WTC11 (cell line): ENCODE data around the gene STXBP1. TPM values are rescaled to one million over a fixed set of nuclear protein-coding genes. Genes with fewer than 3 reads are reported as not detected.

Experiments used
- ATAC-seq: fragments of 200-7000 bp; cut with Tn5 transposase; 2 replicates; pipeline ENCODE4 v1.10.0; 2021; ENCODE audit warnings: mild to moderate bottlenecking, moderate library complexity
- CTCF ChIA-PET: fragments of 300-600 bp; sonication (Branson Sonifier 250); formaldehyde crosslinking; loops from one replicate; lab custom pipeline; 2021; ENCODE audit warnings: antibody characterized with exemption; lab: Charles Lee
- POLR2A ChIA-PET: fragments of 350-600 bp; sonication (Branson Sonifier 250); formaldehyde crosslinking; loops from one replicate; lab custom pipeline; 2021; ENCODE audit warnings: antibody characterized with exemption; lab: Charles Lee
- DNase-seq: peaks from one replicate; pipeline ENCODE4 v3.0.0; 2021; ENCODE audit warnings: low spot score
- H3K27ac Mint-ChIP-seq: 2 replicates; pipeline ENCODE4 v1.8.0; 2021; ENCODE audit warnings: mixed read lengths
- H3K27me3 Mint-ChIP-seq: 2 replicates; pipeline ENCODE4 v1.8.0; 2021; ENCODE audit warnings: low read depth, mild to moderate bottlenecking, moderate library complexity, mixed read lengths
- H3K36me3 Mint-ChIP-seq: 2 replicates; pipeline ENCODE4 v1.8.0; 2021; ENCODE audit warnings: mixed read lengths
- H3K4me1 Mint-ChIP-seq: 2 replicates; pipeline ENCODE4 v1.8.0; 2022; ENCODE audit warnings: mixed read lengths
- H3K4me3 Mint-ChIP-seq: 2 replicates; pipeline ENCODE4 v1.8.0; 2021; ENCODE audit warnings: mild to moderate bottlenecking, moderate library complexity, mixed read lengths
- H3K9me3 Mint-ChIP-seq: 2 replicates; pipeline ENCODE4 v1.8.0; 2021; ENCODE audit warnings: mixed read lengths
- EMX1 ChIP-seq: fragments of 250-450 bp; sonication (Bioruptor Pico); IDR thresholded peaks from 2 replicates; pipeline ENCODE4 v1.8.0; 2021; ENCODE audit warnings: mild to moderate bottlenecking
- ESRRA ChIP-seq: sonication (generic); formaldehyde crosslinking; IDR thresholded peaks from 2 replicates; pipeline ENCODE4 v1.8.1; 2022; ENCODE audit warnings: mild to moderate bottlenecking, missing genetic modification reagents, borderline replicate concordance
- FOXP1 ChIP-seq: sonication (generic); formaldehyde crosslinking; IDR thresholded peaks from 2 replicates; pipeline ENCODE4 v1.8.0; 2022; ENCODE audit warnings: missing genetic modification reagents, mild to moderate bottlenecking, moderate library complexity, borderline replicate concordance
- GABPB1 ChIP-seq: sonication (generic); formaldehyde crosslinking; IDR thresholded peaks from 2 replicates; pipeline ENCODE4 v1.8.1; 2023; ENCODE audit warnings: mild to moderate bottlenecking, missing genetic modification reagents
- GTF2I ChIP-seq: fragments of 250-450 bp; sonication (Bioruptor Pico); conservative IDR thresholded peaks from 2 replicates; pipeline ENCODE4 v1.4.0; 2021; ENCODE audit warnings: mild to moderate bottlenecking
- IRF2 ChIP-seq: sonication (generic); formaldehyde crosslinking; IDR thresholded peaks from 2 replicates; pipeline ENCODE4 v1.8.0; 2022; ENCODE audit warnings: low read depth, missing genetic modification reagents, borderline replicate concordance
- KAT7 ChIP-seq: sonication (generic); formaldehyde crosslinking; IDR thresholded peaks from 2 replicates; pipeline ENCODE4 v1.8.1; 2023; ENCODE audit warnings: missing genetic modification reagents, mild to moderate bottlenecking, borderline replicate concordance
- NFE2L1 ChIP-seq: sonication (generic); formaldehyde crosslinking; IDR thresholded peaks from 2 replicates; pipeline ENCODE4 v1.8.1; 2023; ENCODE audit warnings: missing genetic modification reagents
- TCF7 ChIP-seq: sonication (generic); formaldehyde crosslinking; IDR thresholded peaks from 2 replicates; pipeline ENCODE4 v1.8.0; 2022; ENCODE audit warnings: mild to moderate bottlenecking, low read depth, missing genetic modification reagents, moderate library complexity
- ZNF232 ChIP-seq: sonication (generic); formaldehyde crosslinking; IDR thresholded peaks from 2 replicates; pipeline ENCODE4 v1.8.0; 2022; ENCODE audit warnings: mild to moderate bottlenecking, missing genetic modification reagents
- ZNF263 ChIP-seq: sonication (generic); formaldehyde crosslinking; IDR thresholded peaks from 2 replicates; pipeline ENCODE4 v1.8.1; 2022; ENCODE audit warnings: low read depth, mild to moderate bottlenecking, moderate library complexity, missing genetic modification reagents
- ZNF416 ChIP-seq: fragments of 250-450 bp; sonication (Bioruptor Pico); IDR thresholded peaks from 2 replicates; pipeline ENCODE4 v1.9.0; 2021; ENCODE audit warnings: mild to moderate bottlenecking, inconsistent platforms
- total RNA-seq: library from RNA; stranded (reverse); gene quantifications from 3 replicates; pipeline ENCODE4 v1.2.3, GENCODE V29; 2021
- TF ChIP-seq, protein P1 (sequence below): fragments of 250-450 bp; sonication (Bioruptor Pico); IDR thresholded peaks from 2 replicates; pipeline ENCODE4 v1.9.0; 2021; ENCODE audit warnings: mild to moderate bottlenecking
- TF ChIP-seq, protein P2 (sequence below): sonication (generic); formaldehyde crosslinking; IDR thresholded peaks from 2 replicates; pipeline ENCODE4 v1.8.1; 2022; ENCODE audit warnings: mild to moderate bottlenecking, missing genetic modification reagents, moderate library complexity, borderline replicate concordance
- TF ChIP-seq, protein P3 (sequence below): sonication (generic); formaldehyde crosslinking; IDR thresholded peaks from 2 replicates; pipeline ENCODE4 v1.8.1; 2023; ENCODE audit warnings: mild to moderate bottlenecking, missing genetic modification reagents, moderate library complexity
- TF ChIP-seq, protein P4 (sequence below): fragments of 250-450 bp; sonication (Bioruptor Pico); IDR thresholded peaks from 2 replicates; pipeline ENCODE4 v1.9.0; 2021; ENCODE audit warnings: moderate library complexity, mild to moderate bottlenecking, inconsistent platforms, borderline replicate concordance

Gene STXBP1
- total RNA-seq, 1 experiment from 2014 or later: 37.1 TPM

DNA sequence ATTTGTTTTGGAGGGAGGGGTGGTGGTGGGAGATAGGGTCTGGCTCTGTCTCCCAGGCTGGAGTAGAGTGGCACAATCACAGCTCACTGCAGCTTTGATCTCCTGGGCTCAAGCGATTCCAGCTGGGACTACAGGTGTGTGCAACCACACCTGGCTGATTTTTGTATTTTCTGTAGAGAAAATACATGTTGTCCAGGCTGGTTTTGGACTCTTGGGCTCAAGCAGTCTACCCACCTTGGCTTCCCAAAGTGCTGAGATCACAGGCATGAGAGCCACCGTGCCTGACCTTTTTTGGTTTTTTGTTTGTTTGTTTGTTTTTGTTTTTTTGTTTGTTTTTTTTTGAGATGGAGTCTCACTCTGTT lies 15.4 kb downstream of the STXBP1 start (continued):
- TF ChIP-seq, protein P1, sequence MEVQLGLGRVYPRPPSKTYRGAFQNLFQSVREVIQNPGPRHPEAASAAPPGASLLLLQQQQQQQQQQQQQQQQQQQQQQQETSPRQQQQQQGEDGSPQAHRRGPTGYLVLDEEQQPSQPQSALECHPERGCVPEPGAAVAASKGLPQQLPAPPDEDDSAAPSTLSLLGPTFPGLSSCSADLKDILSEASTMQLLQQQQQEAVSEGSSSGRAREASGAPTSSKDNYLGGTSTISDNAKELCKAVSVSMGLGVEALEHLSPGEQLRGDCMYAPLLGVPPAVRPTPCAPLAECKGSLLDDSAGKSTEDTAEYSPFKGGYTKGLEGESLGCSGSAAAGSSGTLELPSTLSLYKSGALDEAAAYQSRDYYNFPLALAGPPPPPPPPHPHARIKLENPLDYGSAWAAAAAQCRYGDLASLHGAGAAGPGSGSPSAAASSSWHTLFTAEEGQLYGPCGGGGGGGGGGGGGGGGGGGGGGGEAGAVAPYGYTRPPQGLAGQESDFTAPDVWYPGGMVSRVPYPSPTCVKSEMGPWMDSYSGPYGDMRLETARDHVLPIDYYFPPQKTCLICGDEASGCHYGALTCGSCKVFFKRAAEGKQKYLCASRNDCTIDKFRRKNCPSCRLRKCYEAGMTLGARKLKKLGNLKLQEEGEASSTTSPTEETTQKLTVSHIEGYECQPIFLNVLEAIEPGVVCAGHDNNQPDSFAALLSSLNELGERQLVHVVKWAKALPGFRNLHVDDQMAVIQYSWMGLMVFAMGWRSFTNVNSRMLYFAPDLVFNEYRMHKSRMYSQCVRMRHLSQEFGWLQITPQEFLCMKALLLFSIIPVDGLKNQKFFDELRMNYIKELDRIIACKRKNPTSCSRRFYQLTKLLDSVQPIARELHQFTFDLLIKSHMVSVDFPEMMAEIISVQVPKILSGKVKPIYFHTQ (CRISPR knock-in tag): no peak
- TF ChIP-seq ESRRA (CRISPR knock-in tag) (no peak), ZNF416 (CRISPR knock-in tag) (no peak), GABPB1 (no peak), ZNF232 (CRISPR knock-in tag) (no peak)
- TF ChIP-seq, all 79 proteins: peak for 0

DNA sequence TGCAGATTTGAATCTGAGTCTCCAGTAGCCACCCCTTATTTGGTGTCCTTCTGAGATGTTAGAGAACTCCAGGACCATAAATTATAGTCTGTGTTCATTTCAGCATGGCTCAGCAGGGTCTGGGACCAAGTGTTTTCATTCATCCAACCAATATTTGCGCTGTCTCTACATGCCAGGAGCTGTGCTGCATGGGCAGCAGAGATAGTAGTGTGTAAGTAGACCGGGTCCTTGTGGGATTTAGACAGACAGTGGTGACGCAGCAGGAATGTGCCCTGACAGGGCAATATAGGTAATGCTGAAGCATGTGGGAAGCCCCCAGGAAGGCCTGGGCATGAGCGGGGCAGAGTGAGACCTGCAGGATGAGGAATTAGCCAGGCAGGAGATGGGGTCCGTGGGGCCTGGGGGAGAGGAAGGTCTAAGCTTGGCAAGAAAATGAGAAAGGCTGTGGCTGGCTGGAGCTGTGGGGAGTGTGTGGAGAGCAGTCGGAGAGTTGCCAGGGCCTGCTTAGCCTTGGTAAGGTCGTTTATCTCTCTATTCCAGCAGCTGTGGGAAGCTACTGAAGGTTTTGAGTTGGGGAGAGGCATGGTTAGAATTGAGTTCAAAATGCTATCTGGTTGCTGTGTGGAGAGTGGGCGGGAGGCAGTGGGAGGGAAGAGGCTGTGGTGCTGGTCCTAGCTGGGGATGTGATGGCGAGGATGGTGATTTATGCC lies 16.8 kb downstream of the STXBP1 start:
- no peak for TF ChIP-seq ZNF263 (CRISPR knock-in tag)
- TF ChIP-seq, protein P2, sequence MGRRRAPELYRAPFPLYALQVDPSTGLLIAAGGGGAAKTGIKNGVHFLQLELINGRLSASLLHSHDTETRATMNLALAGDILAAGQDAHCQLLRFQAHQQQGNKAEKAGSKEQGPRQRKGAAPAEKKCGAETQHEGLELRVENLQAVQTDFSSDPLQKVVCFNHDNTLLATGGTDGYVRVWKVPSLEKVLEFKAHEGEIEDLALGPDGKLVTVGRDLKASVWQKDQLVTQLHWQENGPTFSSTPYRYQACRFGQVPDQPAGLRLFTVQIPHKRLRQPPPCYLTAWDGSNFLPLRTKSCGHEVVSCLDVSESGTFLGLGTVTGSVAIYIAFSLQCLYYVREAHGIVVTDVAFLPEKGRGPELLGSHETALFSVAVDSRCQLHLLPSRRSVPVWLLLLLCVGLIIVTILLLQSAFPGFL (CRISPR knock-in tag): no peak
- ChIA-PET CTCF (interaction anchor here (0.6 to 2.2 kb wide), 4 partner anchors 12 to 169 kb away, joined by 3 to 9 read pairs (median 3); partner anchors contain the start of gene TOR2A), POLR2A (no interaction called here)
- Mint-ChIP-seq H3K36me3 (no peaks in the 10 kb centered on the region), H3K27me3 (no peaks in the 10 kb centered on the region), H3K27ac (peak overlapping the region; percentile 82), H3K4me3 (no peak overlapping the region), H3K4me1 (peaks cover 34% of the 10 kb centered on the region), H3K9me3 (no peaks in the 10 kb centered on the region)
- DNase-seq (no peak), ATAC-seq (no peak)

DNA sequence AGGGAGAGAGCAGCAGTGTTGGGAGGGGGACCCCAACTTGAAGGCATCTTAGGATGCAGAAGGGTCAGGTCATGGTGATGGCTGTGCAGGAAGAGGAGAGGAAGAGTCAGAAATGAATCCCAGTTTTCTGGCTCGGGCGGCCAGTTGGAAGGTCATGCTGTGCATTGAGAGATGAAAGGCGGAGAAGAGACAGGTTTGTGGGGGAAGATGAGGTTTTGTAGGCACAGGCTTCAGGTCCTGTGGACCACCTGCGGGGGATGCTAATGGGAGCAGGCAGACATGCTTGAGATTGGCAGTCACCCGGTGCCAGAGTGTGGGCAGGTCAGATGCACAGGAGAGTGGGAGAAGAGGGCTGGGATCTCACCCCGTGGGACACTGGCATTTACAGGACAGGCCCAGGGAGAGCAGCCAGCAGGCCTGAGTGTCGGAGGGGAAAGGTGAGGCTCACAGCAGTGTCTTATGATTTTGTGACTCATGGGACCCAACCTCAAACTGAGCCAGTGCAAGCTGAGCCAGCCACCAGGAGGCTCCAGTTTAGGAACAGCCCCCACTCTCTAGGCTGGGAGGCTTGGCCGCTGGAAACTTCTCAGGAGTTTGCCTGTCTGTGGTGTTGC lies 17.5 kb downstream of the STXBP1 start:
- H3K4me3 Mint-ChIP-seq: no peak overlapping the region
- peak; percentile 32 for DNase-seq

More for the DNA sequence above, 17.5 kb downstream of the STXBP1 start:
- Mint-ChIP-seq H3K4me1 (peaks cover 41% of the 10 kb centered on the region), H3K9me3 (no peaks in the 10 kb centered on the region), H3K27me3 (no peaks in the 10 kb centered on the region), H3K36me3 (no peaks in the 10 kb centered on the region), H3K27ac (peak overlapping the region; percentile 38; the same call in 1 of the 2 replicates)
- ChIA-PET CTCF (interaction anchor here (0.6 to 2.2 kb wide), 6 partner anchors 12 to 780 kb away, joined by 3 to 9 read pairs (median 3); partner anchors contain the start of gene TOR2A), POLR2A (no interaction called here)
- ATAC-seq: peak; percentile 56
- TF ChIP-seq IRF2 (CRISPR knock-in tag) (no peak), KAT7 (CRISPR knock-in tag) (no peak), GTF2I (CRISPR knock-in tag) (no peak), TCF7 (CRISPR knock-in tag) (no peak), EMX1 (CRISPR knock-in tag) (no peak), NFE2L1 (CRISPR knock-in tag) (no peak), FOXP1 (no peak), ZNF416 (CRISPR knock-in tag) (no peak)
- TF ChIP-seq, protein P3, sequence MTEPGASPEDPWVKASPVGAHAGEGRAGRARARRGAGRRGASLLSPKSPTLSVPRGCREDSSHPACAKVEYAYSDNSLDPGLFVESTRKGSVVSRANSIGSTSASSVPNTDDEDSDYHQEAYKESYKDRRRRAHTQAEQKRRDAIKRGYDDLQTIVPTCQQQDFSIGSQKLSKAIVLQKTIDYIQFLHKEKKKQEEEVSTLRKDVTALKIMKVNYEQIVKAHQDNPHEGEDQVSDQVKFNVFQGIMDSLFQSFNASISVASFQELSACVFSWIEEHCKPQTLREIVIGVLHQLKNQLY (CRISPR knock-in tag): no peak
- TF ChIP-seq, protein P4, sequence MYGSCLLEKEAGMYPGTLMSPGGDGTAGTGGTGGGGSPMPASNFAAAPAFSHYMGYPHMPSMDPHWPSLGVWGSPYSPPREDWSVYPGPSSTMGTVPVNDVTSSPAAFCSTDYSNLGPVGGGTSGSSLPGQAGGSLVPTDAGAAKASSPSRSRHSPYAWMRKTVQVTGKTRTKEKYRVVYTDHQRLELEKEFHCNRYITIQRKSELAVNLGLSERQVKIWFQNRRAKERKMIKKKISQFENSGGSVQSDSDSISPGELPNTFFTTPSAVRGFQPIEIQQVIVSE (CRISPR knock-in tag): no peak
- TF ChIP-seq, protein P2 (CRISPR knock-in tag): no peak
